ENCODE results near the gene PIP5KL1. TPM values are rescaled to one million over a fixed set of nuclear protein-coding genes. Genes with fewer than 3 reads are reported as not detected.

The PIP5KL1 gene
- polyA plus RNA-seq, 3 donors, result 0.31 to 0.57 (median 0.39) TPM

DNA sequence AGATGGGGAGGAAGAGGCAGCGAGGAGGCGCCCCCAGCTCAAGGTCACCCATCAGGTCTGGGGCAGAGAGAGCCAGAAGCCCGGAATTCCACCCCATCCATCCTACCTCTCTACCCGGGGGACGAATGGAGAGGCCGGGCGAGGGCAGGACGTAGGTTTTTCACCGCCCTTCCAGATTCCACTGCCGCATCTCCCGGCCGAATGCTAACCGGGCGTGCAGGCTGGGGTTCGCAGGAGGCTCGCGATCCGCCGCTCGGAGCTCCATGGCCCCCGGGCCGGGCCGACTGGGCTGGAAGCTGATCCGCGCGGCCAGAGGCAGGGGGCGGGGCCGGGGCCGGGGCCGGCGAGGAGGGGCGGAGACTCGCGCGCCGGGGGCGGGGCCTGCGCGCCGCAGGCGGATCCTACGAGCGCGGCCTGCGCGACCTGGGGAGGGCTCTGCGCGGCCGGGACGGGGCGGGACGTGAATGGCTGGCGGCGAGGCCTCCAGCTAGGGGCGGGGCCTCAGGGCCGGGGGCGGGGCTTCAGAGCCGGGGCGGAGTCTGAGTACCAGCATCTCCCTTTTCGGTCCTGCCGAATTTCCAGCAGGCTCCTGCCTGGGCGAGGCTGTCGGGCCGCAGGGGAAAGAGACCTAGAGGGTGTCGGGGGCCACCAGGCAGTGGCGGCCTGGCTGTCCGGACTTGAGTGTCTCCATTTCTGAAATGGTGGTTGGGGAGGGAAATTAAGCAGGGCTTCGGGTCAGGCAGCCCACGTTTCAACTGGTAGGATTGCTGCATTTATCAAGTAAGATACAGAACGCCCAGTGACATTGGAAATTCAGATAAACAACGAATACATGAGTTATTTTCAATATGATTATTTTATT, 13.6 kb downstream of the PIP5KL1 start, which contains the start of gene ST6GALNAC4:
ST6GALNAC4 (minus strand) TSS at position 322 of the 862 bp plus-strand sequence. CDS start 622 bp downstream, outside the sequence.
- peak within 1 kb of the TSS; percentile 54 to 92 (median 55) for H3K4me3 ChIP-seq (replicated peaks in 1 of 3; ENCODE audit: low read depth in 2 of 3, low read length in 3 of 3)
- peaks cover 56 to 66% of the 10 kb centered on the region in 2 donors for H3K4me1 ChIP-seq (ENCODE audit: control insufficient read depth in 1 of 2, insufficient read depth in 2 of 2, low read length in 2 of 2)
- H3K27me3 Mint-ChIP-seq (ENCODE audit: low read depth in 3 of 3), result peaks cover 3 to 13% (median 8%) of the 10 kb centered on the region in 3 donors
- H3K79me2 ChIP-seq (ENCODE audit: insufficient read depth, low read length), result no peaks in the 10 kb centered on the region
- H3K36me3 ChIP-seq (replicated peaks in 1 of 2; ENCODE audit: control insufficient read depth in 1 of 2, insufficient read depth in 2 of 2, low read length in 2 of 2), result peaks cover 5 to 10% of the 10 kb centered on the region in 2 donors
- intact Hi-C loops (cut with micrococcal nuclease), result loop anchor here (5.0 kb wide), 6 partner anchors 55 to 695 kb away; partner anchors contain the start of genes CDK9 (in 1 of the 2), SH2D3C (in 1 of the 2) and TOR2A (in 1 of the 2)
- H3K27ac Mint-ChIP-seq, result peak within 1 kb of the TSS; percentile 81 to 100 (median 97)
- peak within 1 kb of the TSS; percentile 99 for H3K4me2 ChIP-seq (replicated peaks; ENCODE audit: extremely low read depth, low read length, poor library complexity, severe bottlenecking)
- peak within 1 kb of the TSS; percentile 69 for H3K9ac ChIP-seq (ENCODE audit: insufficient read depth, low read length, poor library complexity, severe bottlenecking)
- peak within 1 kb of the TSS; percentile 85 to 93 for H3K27ac ChIP-seq (ENCODE audit: low read depth in 1 of 2, low read length in 2 of 2)
- peak within 1 kb of the TSS; percentile 96 for H2AFZ ChIP-seq (ENCODE audit: insufficient read depth, low read depth, low read length, poor library complexity, severe bottlenecking)
- H3K36me3 Mint-ChIP-seq, result peaks cover 16 to 19% of the 10 kb centered on the region in 2 donors
- peaks cover 0 to 1% (median 0%) of the 10 kb centered on the region in 7 donors for H3K9me3 Mint-ChIP-seq
- peaks cover 64% of the 10 kb centered on the region for H3K4me1 Mint-ChIP-seq
- peaks cover 0 to 3% of the 10 kb centered on the region in 2 donors for H3K27me3 ChIP-seq (ENCODE audit: control insufficient read depth in 2 of 2, insufficient read depth in 2 of 2, low read length in 2 of 2)
- no peak for TF ChIP-seq CTCF (IDR thresholded peaks at IDR 0.05)
- no peaks in the 10 kb centered on the region for H4K20me1 ChIP-seq (ENCODE audit: insufficient read depth, low read length)
- H3K9me3 ChIP-seq (replicated peaks in 1 of 2; ENCODE audit: control insufficient read depth in 1 of 2, insufficient read depth in 1 of 2, low read length in 2 of 2), result no peaks in the 10 kb centered on the region
- peak within 1 kb of the TSS; percentile 81 to 86 for H3K4me3 Mint-ChIP-seq
- peak; percentile 90 to 94 (median 91) for DNase-seq
- under 1% methylated on average over 60 of the region's 71 CpGs for WGBS (ENCODE audit: insufficient coverage)
